Nephron progenitor cell (in vitro differentiated cells): ENCODE measurements around the gene PHACTR1.

Source experiments
- DNase-seq: peaks from one replicate; pipeline ENCODE4 v3.0.0; 2021
- H3K27ac Mint-ChIP-seq: 2 replicates; pipeline ENCODE4 v1.8.0; 2021; ENCODE audit warnings: mild to moderate bottlenecking, moderate library complexity, mixed read lengths
- H3K27me3 Mint-ChIP-seq: 2 replicates; pipeline ENCODE4 v1.8.0; 2021; ENCODE audit warnings: mild to moderate bottlenecking, low read depth, mixed read lengths; ENCODE audit not compliant: poor library complexity
- H3K36me3 Mint-ChIP-seq: 2 replicates; pipeline ENCODE4 v1.8.0; 2021; ENCODE audit warnings: low read depth, mixed read lengths
- H3K4me1 Mint-ChIP-seq: 2 replicates; pipeline ENCODE4 v1.8.0; 2021; ENCODE audit warnings: mixed read lengths
- H3K4me3 Mint-ChIP-seq: 2 replicates; pipeline ENCODE4 v1.8.0; 2021; ENCODE audit warnings: mild to moderate bottlenecking, moderate library complexity, mixed read lengths
- H3K9me3 Mint-ChIP-seq: 2 replicates; pipeline ENCODE4 v1.8.0; 2021; ENCODE audit warnings: mild to moderate bottlenecking, moderate library complexity, mixed read lengths
- TF ChIP-seq, protein P1 (sequence below): fragments of 200-600 bp; sonication (generic); IDR thresholded peaks from 2 replicates; pipeline ENCODE4 v1.5.0; 2021; ENCODE audit warnings: antibody characterized with exemption

Gene PHACTR1

DNA sequence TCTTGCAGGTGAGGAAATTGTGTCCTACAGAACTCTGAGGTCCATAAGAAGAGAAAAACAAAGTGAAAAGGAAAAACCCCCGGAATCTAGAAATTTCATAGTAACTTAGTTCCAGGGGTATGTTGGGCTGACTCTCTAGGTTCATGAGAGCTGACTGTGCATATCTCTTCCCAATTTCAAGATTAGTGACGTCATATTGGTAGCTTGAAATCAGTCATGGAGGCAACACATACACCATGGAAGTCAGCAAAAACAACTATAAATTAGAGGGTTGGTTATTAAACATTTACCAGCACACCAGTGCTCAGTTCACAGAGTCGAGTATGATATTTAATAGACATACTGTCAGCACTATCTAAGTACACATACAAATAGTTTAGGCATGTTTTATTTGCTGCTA lies 49.8 kb downstream of the PHACTR1 start:
- Mint-ChIP-seq H3K4me3 (no peak overlapping the region), H3K36me3 (no peaks in the 10 kb centered on the region), H3K27me3 (peaks cover 3% of the 10 kb centered on the region), H3K4me1 (no peaks in the 10 kb centered on the region), H3K27ac (no peak overlapping the region), H3K9me3 (no peaks in the 10 kb centered on the region)
- TF ChIP-seq, protein P1, sequence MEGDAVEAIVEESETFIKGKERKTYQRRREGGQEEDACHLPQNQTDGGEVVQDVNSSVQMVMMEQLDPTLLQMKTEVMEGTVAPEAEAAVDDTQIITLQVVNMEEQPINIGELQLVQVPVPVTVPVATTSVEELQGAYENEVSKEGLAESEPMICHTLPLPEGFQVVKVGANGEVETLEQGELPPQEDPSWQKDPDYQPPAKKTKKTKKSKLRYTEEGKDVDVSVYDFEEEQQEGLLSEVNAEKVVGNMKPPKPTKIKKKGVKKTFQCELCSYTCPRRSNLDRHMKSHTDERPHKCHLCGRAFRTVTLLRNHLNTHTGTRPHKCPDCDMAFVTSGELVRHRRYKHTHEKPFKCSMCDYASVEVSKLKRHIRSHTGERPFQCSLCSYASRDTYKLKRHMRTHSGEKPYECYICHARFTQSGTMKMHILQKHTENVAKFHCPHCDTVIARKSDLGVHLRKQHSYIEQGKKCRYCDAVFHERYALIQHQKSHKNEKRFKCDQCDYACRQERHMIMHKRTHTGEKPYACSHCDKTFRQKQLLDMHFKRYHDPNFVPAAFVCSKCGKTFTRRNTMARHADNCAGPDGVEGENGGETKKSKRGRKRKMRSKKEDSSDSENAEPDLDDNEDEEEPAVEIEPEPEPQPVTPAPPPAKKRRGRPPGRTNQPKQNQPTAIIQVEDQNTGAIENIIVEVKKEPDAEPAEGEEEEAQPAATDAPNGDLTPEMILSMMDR = no peak
- DNase-seq = no peak

DNA sequence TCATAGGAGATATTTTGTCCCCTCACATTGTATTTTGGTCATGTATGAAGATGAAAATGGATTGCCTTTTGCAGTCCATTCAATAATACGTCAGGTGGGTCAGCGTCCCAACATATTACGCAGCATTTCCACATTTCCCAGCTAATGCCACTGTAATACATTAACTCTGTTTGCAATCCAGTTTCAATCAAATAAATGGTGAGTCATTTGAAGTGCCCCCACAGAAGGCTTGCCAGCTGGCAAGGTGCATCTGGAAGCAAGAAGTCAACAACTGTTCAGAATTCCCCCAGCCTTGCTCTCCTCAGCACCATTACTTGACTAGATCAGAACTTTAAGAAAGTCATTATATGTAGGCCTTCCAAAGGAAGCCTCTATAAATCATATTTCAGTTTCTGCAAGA lies 50.4 kb downstream of the PHACTR1 start:
- TF ChIP-seq, protein P1 = no peak
- Mint-ChIP-seq H3K36me3 (no peaks in the 10 kb centered on the region), H3K4me3 (no peak overlapping the region), H3K4me1 (no peaks in the 10 kb centered on the region), H3K27me3 (peaks cover 3% of the 10 kb centered on the region), H3K9me3 (no peaks in the 10 kb centered on the region), H3K27ac (no peak overlapping the region)
- DNase-seq = no peak

DNA sequence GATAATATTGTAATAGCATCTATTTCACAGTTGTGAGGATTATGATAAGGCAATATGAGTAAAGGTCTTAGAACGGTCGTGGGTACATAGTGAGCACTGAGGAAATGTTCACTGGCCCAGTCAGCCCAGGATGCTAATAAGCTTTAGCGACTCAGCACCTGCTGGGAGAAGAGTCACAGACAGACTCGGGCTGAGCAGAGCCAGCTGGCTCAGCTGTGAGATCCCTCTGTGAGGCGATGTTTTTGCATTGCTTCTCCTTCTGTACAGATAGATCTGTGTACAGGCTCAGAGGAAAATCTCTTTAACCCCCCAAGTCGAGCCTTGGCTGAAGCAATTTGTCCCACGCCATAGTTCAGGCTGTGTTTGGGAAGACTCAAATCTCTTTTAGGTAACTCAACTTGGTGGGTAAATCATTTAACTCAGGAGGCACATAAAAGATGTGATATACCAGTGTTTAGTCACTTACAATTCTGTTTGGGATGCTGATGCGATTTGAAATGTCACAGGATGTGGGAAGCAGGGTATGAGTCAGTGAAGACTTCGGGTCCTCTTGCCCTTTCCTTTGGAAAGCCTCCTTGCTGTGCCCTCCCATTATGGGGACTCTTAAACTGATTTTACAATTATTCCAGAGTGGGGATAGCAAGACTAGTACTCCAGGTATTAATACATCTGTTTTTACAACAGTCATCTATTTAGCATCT lies 53.1 kb downstream of the PHACTR1 start:
- Mint-ChIP-seq H3K27ac (no peak overlapping the region), H3K4me3 (no peak overlapping the region), H3K4me1 (no peaks in the 10 kb centered on the region), H3K27me3 (peaks cover 6% of the 10 kb centered on the region), H3K36me3 (no peaks in the 10 kb centered on the region), H3K9me3 (no peaks in the 10 kb centered on the region)
- DNase-seq = no peak
- TF ChIP-seq, protein P1 = no peak

DNA sequence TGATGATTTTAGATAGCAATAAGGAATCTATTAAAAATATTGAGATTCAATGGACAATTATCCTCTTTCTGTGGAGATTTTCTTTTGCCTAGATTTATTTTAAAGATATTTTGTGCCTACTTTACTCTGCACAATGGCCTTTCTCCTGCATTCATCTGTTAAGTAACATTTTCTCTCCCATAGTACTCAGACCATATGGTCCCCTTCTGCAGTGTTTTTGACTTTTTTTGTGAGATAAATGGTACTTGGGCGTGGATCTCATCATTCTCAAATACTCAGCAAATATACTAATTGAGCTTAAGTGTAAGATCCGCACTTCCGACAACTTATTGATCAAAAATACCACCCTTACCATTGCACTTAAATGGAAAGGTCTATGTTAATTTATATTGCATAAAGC lies 55.8 kb downstream of the PHACTR1 start:
- no peaks in the 10 kb centered on the region for H3K4me1 Mint-ChIP-seq
- peaks cover 6% of the 10 kb centered on the region for H3K27me3 Mint-ChIP-seq
- TF ChIP-seq, protein P1 = no peak
- H3K9me3 Mint-ChIP-seq = no peaks in the 10 kb centered on the region
- no peak for DNase-seq
- no peaks in the 10 kb centered on the region for H3K36me3 Mint-ChIP-seq
- no peak overlapping the region for H3K27ac Mint-ChIP-seq
- H3K4me3 Mint-ChIP-seq = no peak overlapping the region

DNA sequence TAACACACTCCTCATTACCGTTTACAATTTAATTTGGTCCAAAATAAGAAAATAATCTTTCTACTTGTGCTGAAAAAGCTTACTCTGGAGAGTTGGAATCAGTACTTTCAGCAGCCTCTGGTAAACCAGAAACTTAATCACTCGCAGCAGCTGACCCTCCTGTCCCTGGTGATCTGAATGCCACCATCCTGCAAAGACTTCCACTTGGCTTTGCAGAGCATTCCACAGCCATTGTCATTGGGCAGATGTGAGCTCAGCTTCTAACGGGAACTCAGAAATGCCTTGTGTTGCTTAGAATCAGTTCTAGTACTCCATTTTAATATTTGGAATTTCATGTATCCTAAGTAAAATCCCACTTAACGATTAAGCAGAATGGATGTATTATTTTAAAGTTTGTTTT lies 59.7 kb downstream of the PHACTR1 start:
- Mint-ChIP-seq H3K36me3 (no peaks in the 10 kb centered on the region), H3K4me3 (no peak overlapping the region), H3K27ac (no peak overlapping the region), H3K27me3 (peaks cover 11% of the 10 kb centered on the region), H3K4me1 (no peaks in the 10 kb centered on the region), H3K9me3 (no peaks in the 10 kb centered on the region)
- TF ChIP-seq, protein P1 = no peak
- no peak for DNase-seq

DNA sequence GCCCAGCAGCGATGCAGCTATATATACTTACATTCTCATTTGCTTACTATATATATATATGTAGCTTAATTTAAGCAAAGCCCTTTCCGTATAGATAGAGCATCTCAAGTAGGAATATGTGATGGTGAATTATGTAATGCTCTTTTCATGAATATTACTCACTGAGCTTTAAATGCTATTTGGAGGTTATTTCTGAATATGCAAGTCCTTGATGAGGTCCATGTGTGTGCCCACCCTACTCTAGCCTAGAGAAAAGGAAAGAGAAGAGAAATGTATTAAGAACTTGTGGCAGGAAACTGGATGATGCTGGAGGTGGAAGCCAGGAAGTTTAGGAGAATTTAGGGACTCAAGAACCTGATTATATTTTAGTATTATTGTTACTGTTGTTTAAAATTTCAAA lies 63.2 kb downstream of the PHACTR1 start:
- DNase-seq = no peak
- Mint-ChIP-seq H3K9me3 (no peaks in the 10 kb centered on the region), H3K27ac (no peak overlapping the region)

More for the DNA sequence above, 63.2 kb downstream of the PHACTR1 start:
- peaks cover 11% of the 10 kb centered on the region for H3K27me3 Mint-ChIP-seq
- TF ChIP-seq, protein P1 = no peak
- no peak overlapping the region for H3K4me3 Mint-ChIP-seq
- H3K4me1 Mint-ChIP-seq = no peaks in the 10 kb centered on the region
- H3K36me3 Mint-ChIP-seq = no peaks in the 10 kb centered on the region
